GM23248 (cell line): ENCODE results near the gene PXDN.

Experiments used
- EZH2 ChIP-seq: fragments of 200-600 bp; sonication (generic); IDR thresholded peaks from 2 replicates; pipeline ENCODE4 v1.6.1; 2018; ENCODE audit warnings: antibody characterized with exemption, mild to moderate bottlenecking; ENCODE audit not compliant: insufficient read depth, poor library complexity, severe bottlenecking
- EZH2phosphoT487 ChIP-seq: fragments of 200-600 bp; sonication (generic); IDR thresholded peaks from 2 replicates; pipeline ENCODE4 v1.6.1; 2018; ENCODE audit warnings: antibody characterized with exemption, moderate library complexity, mild to moderate bottlenecking, low read depth; ENCODE audit not compliant: insufficient read depth

DNA sequence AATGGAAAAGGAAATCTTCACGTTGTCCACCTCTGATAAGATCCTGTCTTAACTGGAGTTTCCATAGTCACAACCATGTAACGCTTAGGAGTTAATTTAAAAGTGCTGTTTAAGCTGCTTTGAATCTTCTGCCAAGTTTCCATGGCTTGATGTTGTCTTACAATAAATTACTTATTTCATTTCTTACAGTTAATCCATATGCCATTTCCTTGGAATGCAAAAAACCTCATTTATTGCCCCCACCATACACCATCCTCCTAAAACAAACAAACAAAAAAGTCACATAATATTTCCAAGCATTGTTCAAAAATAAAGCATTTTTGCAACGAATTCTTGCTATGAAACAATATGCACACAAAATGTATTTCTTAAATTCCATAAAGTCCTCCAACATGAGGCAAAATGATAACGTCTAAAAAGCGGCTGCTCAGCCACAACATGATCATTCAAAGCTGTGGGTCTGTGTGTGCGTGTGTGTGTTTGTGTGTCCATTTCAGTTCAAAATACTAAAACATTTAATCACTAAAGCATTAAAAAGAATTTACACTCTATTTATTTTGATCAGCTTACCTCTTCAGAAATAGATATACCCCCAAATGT is 46.8 kb upstream of the PXDN start:
- TF ChIP-seq EZH2 (no peak), EZH2phosphoT487 (no peak)
